GM12874 (cell line): ENCODE data around the gene IKZF3.
A peak's percentile ranks its signal among the peaks of the same experiment; 100 is the strongest.

Experiments
- TF ChIP-seq, protein P1 (sequence below): IDR thresholded peaks from 2 replicates; pipeline ENCODE4 v1.5.1; 2011; ENCODE audit warnings: low read depth, mild to moderate bottlenecking, control low read depth, low read length, moderate library complexity; ENCODE audit not compliant: insufficient read depth

The IKZF3 gene

DNA sequence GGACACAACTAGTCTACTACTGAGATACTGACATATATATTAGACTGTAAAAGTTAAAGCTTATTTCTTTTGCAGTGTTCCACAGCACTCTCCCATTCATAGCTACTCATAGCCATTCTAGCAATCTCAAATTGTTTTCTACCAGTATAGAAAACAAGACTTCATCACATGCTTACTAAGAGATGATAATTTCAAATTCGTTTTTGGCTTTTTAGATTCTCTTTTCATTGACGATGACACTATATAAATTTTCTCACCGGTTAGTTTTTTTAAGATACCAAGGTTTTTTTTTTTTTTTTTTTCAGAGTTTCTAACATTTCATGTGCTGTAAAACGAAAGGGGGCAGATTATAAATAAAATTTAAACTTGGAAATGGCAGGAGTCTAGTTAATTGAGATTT is 17.9 kb downstream of the IKZF3 start:
- TF ChIP-seq, protein P1, sequence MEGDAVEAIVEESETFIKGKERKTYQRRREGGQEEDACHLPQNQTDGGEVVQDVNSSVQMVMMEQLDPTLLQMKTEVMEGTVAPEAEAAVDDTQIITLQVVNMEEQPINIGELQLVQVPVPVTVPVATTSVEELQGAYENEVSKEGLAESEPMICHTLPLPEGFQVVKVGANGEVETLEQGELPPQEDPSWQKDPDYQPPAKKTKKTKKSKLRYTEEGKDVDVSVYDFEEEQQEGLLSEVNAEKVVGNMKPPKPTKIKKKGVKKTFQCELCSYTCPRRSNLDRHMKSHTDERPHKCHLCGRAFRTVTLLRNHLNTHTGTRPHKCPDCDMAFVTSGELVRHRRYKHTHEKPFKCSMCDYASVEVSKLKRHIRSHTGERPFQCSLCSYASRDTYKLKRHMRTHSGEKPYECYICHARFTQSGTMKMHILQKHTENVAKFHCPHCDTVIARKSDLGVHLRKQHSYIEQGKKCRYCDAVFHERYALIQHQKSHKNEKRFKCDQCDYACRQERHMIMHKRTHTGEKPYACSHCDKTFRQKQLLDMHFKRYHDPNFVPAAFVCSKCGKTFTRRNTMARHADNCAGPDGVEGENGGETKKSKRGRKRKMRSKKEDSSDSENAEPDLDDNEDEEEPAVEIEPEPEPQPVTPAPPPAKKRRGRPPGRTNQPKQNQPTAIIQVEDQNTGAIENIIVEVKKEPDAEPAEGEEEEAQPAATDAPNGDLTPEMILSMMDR = no peak

DNA sequence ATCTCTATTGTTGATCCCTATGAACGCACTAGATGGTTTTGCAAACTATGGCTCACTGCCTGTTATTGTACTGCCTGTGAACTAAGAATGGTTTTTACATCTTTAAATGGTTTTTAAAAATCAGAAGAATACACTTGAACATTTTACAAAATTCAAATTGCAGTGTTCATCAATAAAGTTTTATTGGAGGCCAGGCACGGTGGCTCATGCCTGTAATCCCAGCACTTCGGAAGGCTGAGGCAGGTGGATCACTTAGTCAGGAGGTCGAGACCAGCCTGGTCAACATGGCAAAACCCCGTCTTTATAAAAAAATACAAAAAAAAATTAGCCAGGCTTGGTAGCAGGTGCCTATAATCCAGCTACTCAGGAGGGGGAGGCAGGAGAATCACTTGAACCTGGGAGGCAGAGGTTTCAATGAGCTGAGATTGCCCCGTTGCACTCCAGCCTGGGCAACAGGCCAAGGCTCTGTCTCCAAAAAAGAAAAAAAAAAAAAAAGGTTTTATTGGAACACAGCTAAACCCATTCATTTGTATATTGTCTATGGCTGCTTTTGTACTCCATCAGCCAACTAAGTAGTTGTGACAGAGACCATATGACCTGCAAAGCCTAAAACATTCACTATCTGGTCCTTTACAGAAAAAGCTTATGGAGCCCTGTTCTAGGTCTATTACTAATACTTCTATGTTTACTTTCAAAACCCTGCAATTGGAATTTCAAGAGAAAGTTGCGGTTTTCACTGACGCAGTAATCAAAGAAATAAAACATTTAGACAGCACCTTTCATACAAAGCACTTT is 18.9 kb downstream of the IKZF3 start:
- TF ChIP-seq, protein P1 = no peak

GRCh38 chr17:39841134-39841683 is 22.9 kb downstream of the IKZF3 start:
- TF ChIP-seq, protein P1 = no peak

DNA sequence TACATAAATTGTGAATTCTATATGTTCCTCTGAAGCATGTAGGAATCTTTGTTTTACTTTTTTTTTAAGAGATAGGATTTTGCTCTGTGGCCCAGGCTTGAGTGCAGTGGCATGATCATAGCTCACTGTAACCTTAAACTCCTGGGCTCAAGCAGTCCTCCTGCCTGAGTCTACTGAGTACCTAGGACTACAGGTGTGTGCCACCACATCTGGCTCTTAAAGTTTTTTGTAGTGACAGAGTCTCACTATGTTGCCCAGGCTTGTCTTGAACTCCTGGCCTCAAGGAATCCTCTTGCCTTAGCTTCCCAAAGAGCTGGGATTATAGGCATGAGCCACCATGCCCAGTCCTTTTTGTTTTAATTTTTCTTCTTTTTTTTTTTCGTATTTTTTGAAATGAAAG is 25.3 kb downstream of the IKZF3 start:
- TF ChIP-seq, protein P1 = no peak

- TF ChIP-seq, protein P1 = no peak
These were observed 26.1 kb downstream of the IKZF3 start for GRCh38 chr17:39838057-39838456.

DNA sequence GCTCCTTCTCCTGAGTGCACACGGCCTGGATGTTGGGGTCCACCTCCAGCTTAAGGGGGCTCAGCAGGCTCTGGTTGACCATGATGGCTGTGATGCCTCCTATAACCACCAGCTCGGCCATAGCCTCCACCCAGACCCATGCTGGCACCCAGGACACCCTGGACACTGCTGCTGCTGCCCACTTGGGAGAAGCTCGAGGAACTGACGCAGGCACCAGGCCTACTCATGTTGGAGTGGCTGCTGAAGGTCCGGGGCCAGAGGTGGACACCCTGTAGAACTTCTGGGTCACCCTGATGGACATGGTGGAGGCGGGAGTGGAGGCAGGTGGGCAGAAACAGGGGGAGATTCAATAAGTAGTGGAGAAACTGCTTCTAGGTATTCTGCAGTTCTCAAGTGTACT is 28.0 kb downstream of the IKZF3 start:
- TF ChIP-seq, protein P1 = no peak

- TF ChIP-seq, protein P1 = 0 out of 2 replicates have a peak, but pooled peaks have one; percentile 1
These were observed 28.9 kb downstream of the IKZF3 start for GRCh38 chr17:39835038-39835786.
